Measurements from ENCODE around the gene CARTPT. TPM values are rescaled to one million over a fixed set of nuclear protein-coding genes. Genes with fewer than 3 reads are reported as not detected.

CARTPT gene
- polyA plus RNA-seq, 3 donors: 0.34 to 0.85 TPM; not detected in 1

DNA sequence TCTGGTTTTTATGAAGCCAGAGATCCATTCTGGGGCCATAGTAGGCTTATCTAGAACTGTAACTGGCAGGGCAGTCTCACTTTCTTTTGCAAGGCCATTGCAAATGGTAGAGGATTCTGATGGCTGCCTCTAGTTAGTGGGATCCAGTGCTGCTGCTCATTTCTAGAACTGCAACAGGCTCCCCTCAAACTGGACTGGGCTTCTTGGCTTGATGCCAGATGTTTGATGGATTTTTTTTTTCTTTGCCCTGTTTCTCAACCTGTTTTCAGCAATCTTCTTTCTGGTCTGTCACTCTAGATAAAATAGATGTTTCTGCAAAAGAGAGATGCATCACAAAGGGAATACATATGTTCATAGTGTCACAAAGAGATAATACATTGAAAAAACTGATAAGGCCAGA, 11.9 kb downstream of the CARTPT start:
- no peak overlapping the region for H3K27ac ChIP-seq (ENCODE audit: low read depth, low read length)

DNA sequence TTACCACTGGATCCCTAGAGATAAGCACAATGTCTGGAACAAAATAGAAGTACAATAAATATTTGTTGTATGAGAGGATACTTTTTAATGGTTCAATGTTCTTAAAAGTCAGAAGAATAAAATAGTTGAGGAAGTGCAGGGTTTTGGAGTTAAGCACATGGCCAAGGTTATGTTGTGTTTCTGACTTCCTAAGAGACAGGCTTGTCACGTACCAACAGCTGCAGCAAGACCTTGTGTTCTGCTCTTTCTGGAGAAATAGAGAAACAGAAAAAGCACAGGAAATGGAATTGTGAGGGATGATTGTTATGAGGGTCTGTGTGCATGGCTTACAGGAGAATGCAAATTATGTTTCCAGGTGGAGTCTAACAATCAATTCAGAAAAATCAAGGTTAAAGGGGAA, 12.9 kb downstream of the CARTPT start:
- no peak overlapping the region for H3K27ac ChIP-seq (ENCODE audit: low read depth, low read length)
- WGBS, 3 donors: 28 to 79% (median 37%) methylated on average over 1 of the region's 1 CpG

DNA sequence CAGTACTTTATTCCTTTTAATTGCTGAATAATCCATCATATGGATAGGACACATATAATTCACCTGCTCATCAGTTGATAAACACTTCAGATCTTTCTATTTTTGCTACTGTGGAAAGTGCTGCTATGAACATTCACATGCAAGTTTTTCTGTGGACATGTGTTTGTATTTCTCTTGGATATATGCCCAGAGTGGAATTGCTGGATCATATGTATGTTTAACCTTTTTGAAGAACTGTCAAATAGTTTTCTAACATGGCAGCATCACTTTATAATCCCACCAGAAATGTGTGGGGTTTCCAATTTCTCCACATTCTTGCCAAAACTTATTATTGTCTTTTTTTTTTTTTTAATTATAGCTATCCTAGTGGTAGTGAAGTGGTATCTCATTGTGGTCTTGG, 15.1 kb downstream of the CARTPT start:
- no peak overlapping the region for H3K27ac ChIP-seq (ENCODE audit: low read depth, low read length)

DNA sequence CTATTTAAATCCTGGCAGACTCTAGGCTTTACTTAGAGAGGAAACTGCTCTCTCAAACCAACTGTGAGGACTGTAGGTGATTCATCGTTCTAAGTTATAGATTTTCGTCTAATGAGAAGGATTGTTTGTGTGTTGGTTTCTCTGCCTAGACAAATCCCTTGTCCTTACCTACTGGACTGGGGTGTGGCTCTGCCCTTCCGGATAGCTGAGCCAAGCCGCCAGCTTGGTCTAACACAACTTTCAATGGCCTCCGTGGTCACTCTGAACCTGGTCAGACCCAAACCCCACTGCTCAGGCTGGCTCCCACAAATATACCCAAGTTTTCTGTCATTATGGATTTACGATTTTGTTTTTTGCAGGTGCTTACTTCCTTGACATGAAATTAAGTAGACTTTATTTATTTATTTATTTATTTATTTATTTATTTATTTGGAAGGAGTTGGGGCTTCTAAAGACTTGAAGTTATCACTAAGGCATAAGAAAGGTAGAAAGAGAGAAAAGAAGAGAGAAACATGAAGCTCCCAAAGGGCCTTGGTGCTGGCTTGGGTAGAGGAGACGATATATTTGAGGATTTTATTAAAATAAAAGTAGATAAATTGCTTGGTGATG, 19.0 kb downstream of the CARTPT start:
- WGBS, 3 donors: 86 to 89% (median 89%) methylated on average over 7 of the region's 7 CpGs
- no peak overlapping the region for H3K27ac ChIP-seq (ENCODE audit: low read depth, low read length)

DNA sequence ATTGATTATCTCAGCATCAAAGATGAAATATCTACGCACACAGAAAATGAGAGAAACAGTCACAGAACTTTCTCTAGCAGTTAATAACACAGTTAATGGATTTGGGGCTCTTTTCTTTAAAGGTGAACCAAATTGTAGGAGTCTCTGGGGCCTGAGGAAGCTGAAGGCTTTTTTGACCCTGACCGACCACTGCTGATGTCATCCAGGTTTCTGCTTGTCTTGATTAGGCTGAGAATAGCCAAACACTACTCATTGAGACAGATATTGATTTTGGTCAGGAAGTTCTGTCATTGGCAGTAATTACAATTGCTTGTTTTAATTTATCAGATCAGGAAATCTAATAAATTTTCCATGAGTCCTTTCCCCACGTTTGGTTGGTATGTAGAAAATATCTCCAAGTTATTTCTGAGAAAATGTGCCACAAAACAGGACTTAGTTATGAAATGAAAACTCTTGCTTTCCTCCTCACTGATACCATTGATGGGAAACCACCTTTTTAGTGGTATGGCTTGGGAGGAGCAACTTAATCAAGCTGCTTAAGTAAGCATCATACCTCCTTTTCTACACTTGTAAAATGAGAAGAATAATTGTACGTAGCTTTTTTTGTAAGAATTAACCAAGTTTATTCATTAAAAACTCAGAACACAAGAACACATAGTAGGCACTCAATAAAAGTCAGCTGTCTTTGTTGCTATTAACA, 19.7 kb downstream of the CARTPT start:
- H3K27ac ChIP-seq (ENCODE audit: low read depth, low read length): no peak overlapping the region
- 64 to 70% (median 67%) methylated on average over 4 of the region's 4 CpGs for WGBS, 3 donors

DNA sequence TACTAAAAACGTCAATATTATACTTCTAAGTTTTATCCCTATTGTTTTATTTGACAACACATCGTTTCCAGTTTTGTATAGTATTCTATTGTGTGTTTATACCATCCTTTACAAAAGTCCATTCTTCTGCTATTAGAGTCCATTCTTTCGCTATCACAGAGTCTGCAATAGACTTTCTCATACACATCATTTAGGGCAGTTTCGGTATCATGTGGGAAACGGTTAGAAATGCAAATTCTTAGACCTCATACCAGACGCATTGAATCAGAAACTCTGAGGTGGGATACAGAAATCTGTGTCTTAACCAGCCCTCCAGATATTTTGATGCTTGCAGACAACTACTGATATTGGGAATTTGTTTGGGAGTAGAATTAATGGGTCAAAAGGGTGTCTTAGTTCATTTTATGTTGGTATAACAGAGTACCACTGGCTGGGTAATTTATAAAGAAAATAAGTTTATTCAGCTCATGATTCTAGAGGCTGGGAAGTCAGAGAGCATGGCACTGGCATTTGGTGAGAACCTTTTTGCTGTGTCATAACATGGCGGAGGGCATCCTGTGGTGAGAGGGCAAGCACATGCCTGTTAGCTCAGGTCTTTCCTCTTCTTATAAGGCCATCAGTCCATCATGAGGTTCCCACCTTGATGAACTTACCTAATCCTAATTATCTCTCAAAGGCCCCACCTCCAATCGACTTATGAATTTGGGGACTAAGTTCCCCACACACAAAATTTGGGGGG, 21.1 kb downstream of the CARTPT start:
- 82 to 91% (median 91%) methylated on average over 8 of the region's 8 CpGs for WGBS, 3 donors

DNA sequence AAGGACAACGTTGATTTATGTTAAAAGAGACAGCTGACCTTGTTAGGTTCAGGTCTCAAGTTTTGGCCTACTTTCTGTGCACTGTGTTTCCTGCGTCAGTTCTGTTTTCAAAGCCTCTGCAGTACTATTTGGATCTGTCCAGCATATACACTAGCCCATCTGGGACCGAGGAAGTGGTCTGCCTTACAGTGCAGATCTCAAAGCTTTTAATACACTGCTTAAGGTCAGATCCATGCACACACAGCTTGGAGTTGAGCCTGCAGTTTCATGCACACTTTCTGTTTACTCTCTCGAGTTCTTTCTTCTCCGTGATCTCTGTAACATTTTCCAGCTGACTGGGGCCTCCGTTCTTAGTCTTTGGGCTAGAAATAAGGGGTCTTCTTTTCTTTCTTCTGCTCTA, 24.1 kb downstream of the CARTPT start:
- H3K27ac ChIP-seq (ENCODE audit: low read depth, low read length): no peak overlapping the region
- WGBS, 3 donors: 48 to 61% (median 53%) methylated on average over 6 of the region's 6 CpGs

More for the DNA sequence above, 21.1 kb downstream of the CARTPT start:
- H3K27ac ChIP-seq (ENCODE audit: low read depth, low read length): no peak overlapping the region

DNA sequence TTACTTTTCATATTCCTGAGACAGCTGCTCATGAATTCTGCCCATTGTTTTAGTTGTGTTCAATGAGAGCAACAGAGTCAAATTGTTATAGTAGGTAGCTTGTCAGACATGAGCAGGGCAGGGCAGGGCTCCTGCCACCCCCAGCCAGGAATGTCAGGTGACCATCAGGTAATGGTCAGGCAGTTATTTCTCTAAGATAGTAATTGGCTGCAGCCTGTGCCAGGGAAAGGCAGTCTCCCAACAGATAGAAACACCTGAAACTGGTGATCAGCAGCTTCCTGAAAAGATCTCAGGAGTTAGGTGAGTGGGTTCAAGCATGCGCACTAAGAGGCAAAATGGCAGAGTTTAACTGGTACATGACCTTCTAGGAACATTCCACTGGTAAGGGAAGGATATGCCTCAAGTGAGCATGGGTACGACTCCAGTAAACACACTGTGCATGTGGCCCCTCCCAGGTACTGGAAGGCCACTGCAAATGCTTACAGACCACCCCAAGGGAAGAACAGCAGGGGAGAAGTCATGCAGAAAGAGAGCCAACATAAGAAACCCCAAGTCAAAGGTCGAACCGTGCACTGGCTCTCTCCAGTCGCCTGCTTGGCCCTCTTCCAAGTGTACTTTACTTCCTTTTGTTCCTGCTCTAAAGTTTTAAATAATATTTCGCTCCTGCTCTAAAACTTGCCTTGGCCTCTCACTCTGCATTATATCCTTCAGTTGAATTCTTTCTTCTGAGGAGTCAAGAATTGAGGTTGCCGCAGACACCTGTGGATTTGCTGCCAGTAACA, 25.1 kb downstream of the CARTPT start:
- no peak overlapping the region for H3K27ac ChIP-seq (ENCODE audit: low read depth, low read length)
- WGBS, 3 donors: 59 to 65% (median 60%) methylated on average over 7 of the region's 7 CpGs

DNA sequence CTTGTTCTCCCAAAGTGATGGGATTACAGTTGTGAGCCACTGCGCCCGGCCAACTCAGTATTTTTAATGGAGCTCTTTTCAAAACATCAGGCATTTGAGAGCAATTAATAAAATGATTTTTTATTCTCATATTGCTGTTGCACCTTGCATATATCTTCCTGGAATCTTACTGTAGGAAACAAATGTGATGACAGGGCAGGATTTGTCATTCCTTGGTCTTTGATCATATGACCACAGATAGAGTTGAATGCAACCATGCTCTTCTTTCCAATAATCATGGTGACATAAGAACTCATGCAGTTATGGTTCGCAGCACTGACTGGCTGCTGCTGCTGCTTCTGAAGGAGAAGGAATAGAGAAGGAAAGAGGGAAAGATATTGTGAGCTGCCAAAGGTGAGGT, 28.1 kb downstream of the CARTPT start:
- 97 to 99% (median 98%) methylated on average over 3 of the region's 3 CpGs for WGBS, 3 donors
- H3K27ac ChIP-seq (ENCODE audit: low read depth, low read length): no peak overlapping the region

DNA sequence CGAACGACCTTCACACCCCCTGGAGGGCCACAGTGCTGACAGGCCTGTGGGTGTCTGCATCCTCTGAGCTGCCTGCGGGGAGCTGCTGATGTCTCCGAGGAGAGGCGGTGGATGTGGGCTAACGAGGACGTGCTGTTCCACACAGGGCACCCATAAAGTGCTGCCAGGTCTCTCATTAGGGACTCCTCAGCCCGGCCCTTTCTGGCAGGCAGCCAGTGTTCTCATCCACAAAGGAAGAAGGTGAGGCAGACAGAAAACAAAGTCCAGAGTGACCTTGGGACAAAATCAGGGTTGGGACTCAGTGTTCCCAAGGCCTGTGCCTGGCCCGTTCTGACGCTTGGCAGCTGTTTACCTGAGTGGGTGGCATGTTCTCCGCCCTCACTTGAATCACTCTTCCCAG, 29.3 kb downstream of the CARTPT start:
- 71 to 78% (median 74%) methylated on average over 11 of the region's 11 CpGs for WGBS, 3 donors
- no peak overlapping the region for H3K27ac ChIP-seq (ENCODE audit: low read depth, low read length)

DNA sequence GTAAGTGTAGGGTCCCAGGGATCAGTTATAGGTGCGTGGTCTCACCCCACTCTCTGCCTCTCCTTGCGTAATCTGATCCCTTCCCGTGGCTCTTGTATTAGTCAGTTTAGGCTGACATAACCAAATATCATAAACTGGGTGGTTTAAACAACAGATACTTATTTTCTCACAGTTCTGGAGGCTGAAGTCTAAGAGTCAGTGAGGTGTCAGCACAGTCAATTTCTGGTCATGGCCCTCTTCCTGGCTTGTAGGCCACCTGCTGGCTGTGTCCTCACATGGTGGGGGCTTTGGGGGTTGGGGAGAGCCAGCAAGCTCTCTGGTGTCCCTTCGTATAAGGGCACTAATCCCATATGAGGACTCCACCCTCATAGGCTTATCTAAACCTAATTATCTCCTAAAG, 32.3 kb downstream of the CARTPT start:
- WGBS, 3 donors: 53 to 79% (median 65%) methylated on average over 4 of the region's 4 CpGs
- H3K27ac ChIP-seq (ENCODE audit: low read depth, low read length): no peak overlapping the region

DNA sequence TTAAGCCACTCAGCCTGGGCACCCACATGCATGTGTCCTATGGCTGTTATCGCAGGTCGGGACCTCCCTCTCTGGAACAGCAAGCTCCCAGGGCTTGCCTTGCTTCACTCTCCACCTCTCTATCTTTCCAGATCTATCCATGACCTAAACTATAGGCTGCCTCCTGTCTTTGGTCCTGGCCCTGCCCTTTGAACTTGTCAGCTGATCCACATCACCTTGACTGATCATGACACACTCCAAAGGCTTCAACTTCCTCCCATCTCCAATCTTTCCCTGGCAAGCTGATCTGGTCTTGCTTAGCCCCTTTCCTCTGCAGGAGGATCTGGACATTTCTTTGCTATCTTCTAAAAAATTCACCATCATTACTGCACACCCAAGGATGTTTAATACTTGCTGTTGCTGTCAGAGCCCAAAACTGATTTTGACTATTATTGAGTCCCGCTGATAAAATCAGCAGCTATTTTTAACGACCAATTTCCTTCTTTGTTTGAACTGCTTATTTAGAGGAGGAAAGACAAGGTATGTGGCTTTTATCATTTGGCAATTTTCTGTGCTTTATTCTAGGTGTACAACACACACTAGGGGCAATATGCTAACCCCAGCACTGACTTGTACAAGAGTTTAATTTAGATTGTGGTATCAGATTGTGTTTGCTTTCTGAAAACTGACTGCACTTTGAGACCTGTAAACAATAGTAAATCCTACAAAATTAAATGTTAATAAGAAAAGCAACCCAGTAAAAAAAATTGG, 33.5 kb downstream of the CARTPT start:
- WGBS, 3 donors: 63 to 74% (median 70%) methylated on average over 4 of the region's 4 CpGs

DNA sequence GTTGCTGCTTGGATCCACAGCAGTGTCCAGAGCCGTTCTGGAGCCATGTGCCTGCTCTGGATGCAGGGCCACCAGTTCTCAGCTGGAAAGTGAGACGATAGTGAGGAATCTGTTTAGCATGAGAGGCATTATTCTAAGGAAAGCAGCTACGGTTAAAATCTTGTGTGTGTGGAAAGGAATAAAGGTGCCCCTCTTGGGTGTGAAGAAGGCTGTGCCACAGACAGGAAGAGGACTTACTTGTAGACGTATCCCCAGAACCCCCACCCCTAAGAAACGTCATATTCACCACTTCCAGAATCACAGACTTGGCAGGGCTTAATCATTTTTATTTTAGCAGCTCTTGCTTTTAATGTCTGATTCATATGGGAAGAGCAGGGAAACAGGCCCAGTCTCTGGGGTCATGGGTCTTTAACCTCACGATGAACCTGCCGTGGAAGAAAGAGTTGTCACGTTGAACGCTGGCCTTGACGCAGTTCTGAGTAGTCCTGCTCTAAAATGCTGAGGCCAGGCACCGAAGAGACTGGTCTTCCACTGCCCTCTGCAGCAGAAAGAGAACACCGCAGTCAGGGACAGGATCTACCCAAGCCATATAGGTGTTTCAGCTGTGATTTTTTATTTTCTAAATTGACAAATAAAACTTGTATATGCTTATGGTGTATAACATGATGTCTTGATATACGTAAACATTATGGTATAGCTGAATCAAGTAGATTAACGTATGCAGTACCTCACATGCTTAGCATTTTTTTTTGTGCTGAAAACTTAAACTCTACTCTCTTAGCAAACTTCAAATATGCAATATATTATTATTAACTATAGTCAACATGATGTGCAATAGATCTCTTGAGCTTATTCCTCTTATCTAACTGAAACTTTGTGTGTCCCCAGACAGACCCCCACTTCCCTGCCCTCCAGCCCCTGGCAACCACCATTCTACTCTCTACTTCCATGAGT, 38.8 kb downstream of the CARTPT start:
- no peak overlapping the region for H3K27ac ChIP-seq (ENCODE audit: low read depth, low read length)
- 13 to 22% (median 18%) methylated on average over 14 of the region's 14 CpGs for WGBS, 3 donors

More for the DNA sequence above, 33.5 kb downstream of the CARTPT start:
- H3K27ac ChIP-seq (ENCODE audit: low read depth, low read length): no peak overlapping the region

DNA sequence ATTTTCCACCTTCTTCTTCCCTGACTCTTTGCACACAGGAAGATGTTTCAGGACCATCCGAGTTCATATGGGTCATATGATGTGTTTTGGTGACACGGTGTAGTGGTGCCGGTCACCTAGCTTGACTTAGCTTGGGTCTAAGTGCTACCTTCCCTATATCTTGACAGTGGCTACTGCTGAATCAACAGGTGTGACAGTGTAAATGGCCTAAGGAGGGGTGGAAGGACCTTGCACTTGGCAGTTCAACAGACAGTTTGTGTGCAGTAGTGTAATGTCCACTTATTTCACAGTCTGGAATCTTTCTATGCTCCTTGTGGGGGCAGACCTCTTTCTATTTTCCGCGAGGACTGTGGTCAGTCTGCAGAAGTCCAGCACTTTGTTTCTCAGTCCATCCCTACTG, 43.8 kb downstream of the CARTPT start:
- no peak overlapping the region for H3K27ac ChIP-seq (ENCODE audit: low read depth, low read length)
- 90 to 92% (median 91%) methylated on average over 5 of the region's 5 CpGs for WGBS, 3 donors

DNA sequence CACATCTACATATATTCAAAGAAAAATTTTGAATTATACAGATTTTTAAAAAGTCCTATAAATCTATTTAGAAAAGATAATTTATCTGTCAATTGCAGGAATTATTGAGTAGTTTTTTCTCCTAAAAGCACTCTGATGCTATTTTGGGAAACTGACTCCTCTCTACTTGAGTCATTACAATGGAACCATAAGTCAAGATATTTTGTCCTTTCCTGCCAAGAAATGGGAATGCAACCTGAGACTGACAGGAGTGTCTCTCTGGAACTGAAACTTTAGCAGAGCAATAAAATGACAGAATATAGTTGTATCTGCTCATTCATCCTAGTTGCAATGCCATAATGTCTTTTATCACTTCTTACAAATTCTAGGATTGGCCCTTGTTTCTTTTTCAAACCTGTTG, 48.6 kb downstream of the CARTPT start:
- H3K27ac ChIP-seq (ENCODE audit: low read depth, low read length): no peak overlapping the region

DNA sequence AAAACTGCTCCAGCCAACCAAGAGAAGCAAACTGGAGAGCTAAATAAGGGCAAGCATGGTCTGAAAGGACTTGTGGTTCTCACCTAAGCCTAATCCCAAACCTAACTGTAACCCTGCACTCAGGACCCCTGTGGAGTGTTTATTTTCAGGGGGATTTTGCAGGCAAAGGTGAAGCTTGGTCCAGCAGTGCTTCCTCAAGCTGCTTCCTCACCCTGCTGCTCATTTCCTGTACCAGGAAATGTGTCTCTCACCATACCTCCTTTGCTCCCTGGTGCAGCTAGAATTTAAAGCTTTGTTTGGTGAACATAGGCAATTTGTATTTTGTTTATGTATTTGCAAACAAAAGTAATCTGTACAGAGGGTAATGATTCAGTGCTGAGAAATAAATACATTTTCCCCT, 50.2 kb downstream of the CARTPT start:
- H3K27ac ChIP-seq (ENCODE audit: low read depth, low read length): no peak overlapping the region

DNA sequence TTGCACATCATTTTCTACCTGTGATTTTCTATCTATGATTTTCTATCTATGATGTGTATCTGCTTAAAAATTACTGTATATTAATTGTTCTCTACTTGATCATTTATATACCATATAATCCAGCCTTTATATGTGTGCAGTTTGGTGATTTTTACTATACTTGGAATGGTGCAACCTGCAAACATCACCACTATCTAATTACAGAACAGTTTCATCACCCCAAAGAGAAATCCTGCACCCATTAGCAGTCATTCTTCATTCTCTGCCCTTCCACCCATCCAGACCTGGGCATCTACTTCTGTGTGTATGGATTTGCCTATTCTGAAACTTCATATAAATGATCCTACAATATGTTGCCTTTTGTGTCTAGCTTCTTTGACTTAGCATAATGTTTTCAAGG, 51.3 kb downstream of the CARTPT start:
- no peak overlapping the region for H3K27ac ChIP-seq (ENCODE audit: low read depth, low read length)
